Measurements from ENCODE around the gene ANO2. TPM values are rescaled to one million over a fixed set of nuclear protein-coding genes. Genes with fewer than 3 reads are reported as not detected.
"Not testable (repeated sequence)": the region's sequence is repeated elsewhere in the genome, so short reads cannot be mapped to it uniquely, and the experiment has no call there.

ANO2 gene
- total RNA-seq, 4 donors from 2014 or later = 2.0 to 9.8 (median 4.9) TPM

- DNase-seq = no peak
- H3K4me3 ChIP-seq = no peak overlapping the region
- no peaks in the 10 kb centered on the region for H3K9me3 ChIP-seq
- peaks cover 0 to 2% (median 0%) of the 10 kb centered on the region in 3 donors for H3K27me3 ChIP-seq
- intact Hi-C loops (cut with DNase I; ENCODE audit: low total_unique reads) (no loop called here), in situ Hi-C loops (cut with MboI; ENCODE audit: low sequenced_read_pairs in 4 of 4) (no loop called here)
- ATAC-seq = no peak
- TF ChIP-seq, protein P1, sequence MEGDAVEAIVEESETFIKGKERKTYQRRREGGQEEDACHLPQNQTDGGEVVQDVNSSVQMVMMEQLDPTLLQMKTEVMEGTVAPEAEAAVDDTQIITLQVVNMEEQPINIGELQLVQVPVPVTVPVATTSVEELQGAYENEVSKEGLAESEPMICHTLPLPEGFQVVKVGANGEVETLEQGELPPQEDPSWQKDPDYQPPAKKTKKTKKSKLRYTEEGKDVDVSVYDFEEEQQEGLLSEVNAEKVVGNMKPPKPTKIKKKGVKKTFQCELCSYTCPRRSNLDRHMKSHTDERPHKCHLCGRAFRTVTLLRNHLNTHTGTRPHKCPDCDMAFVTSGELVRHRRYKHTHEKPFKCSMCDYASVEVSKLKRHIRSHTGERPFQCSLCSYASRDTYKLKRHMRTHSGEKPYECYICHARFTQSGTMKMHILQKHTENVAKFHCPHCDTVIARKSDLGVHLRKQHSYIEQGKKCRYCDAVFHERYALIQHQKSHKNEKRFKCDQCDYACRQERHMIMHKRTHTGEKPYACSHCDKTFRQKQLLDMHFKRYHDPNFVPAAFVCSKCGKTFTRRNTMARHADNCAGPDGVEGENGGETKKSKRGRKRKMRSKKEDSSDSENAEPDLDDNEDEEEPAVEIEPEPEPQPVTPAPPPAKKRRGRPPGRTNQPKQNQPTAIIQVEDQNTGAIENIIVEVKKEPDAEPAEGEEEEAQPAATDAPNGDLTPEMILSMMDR (IDR thresholded peaks at IDR 0.05 in 4 of 5, conservative IDR thresholded peaks at IDR 0.05 in 1 of 5) = no peak
- TF ChIP-seq POLR2A (IDR thresholded peaks at IDR 0.05) = no peak
- H3K36me3 ChIP-seq = no peaks in the 10 kb centered on the region
- H3K4me1 ChIP-seq = no peaks in the 10 kb centered on the region
- H3K27ac ChIP-seq = no peak overlapping the region
Measured at GRCh38 chr12:5682581-5682980, 262.5 kb downstream of the ANO2 start.

GRCh38 chr12:5678176-5678575 lies 266.9 kb downstream of the ANO2 start:
- DNase-seq (no peak), ATAC-seq (no peak)
- in situ Hi-C loops (cut with MboI; ENCODE audit: low sequenced_read_pairs in 4 of 4) = no loop called here
- Histone ChIP-seq H3K4me3 (no peak overlapping the region), H3K27me3 (peaks cover 0 to 2% (median 0%) of the 10 kb centered on the region in 3 donors), H3K27ac (no peak overlapping the region), H3K9me3 (no peaks in the 10 kb centered on the region), H3K4me1 (no peaks in the 10 kb centered on the region), H3K36me3 (no peaks in the 10 kb centered on the region)
- intact Hi-C loops (cut with DNase I; ENCODE audit: low total_unique reads) = no loop called here
- TF ChIP-seq, protein P1 (IDR thresholded peaks at IDR 0.05 in 4 of 5, conservative IDR thresholded peaks at IDR 0.05 in 1 of 5) = no peak
- TF ChIP-seq POLR2A (IDR thresholded peaks at IDR 0.05) = no peak

- intact Hi-C loops (cut with DNase I; ENCODE audit: low total_unique reads); H3K27ac ChIP-seq; H3K4me3 ChIP-seq; H3K27me3 ChIP-seq; H3K4me1 ChIP-seq; H3K9me3 ChIP-seq; in situ Hi-C loops (cut with MboI; ENCODE audit: low sequenced_read_pairs in 4 of 4); H3K36me3 ChIP-seq; DNase-seq; ATAC-seq: not testable (repeated sequence)
Measured at GRCh38 chr12:5669624-5670023, 275.4 kb downstream of the ANO2 start.

DNA sequence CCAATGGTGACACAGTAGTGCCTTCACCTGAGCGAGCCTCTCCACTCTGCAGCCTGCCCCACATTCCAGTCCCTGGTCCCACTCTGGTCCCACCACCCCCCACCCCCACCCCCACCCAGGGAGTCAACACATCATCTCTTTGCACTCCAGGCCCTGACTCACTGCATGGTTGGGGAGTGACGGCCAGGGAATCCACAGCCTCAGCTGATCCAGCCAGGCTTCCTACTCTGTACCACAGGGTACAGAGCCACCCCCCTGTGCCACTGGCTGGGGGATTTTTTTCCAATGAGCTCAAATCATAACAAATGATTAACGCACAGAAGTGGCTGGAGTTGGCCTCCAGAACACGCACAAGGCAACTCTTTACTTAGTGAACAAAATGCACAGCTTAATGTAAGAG lies 279.4 kb downstream of the ANO2 start:
- in situ Hi-C loops (cut with MboI; ENCODE audit: low sequenced_read_pairs in 4 of 4) (no loop called here), intact Hi-C loops (cut with DNase I; ENCODE audit: low total_unique reads) (no loop called here)
- Histone ChIP-seq H3K36me3 (no peaks in the 10 kb centered on the region), H3K27ac (no peak overlapping the region), H3K9me3 (no peaks in the 10 kb centered on the region), H3K4me1 (no peaks in the 10 kb centered on the region), H3K27me3 (no peaks in the 10 kb centered on the region), H3K4me3 (no peak overlapping the region)
- TF ChIP-seq, protein P1 (IDR thresholded peaks at IDR 0.05 in 4 of 5, conservative IDR thresholded peaks at IDR 0.05 in 1 of 5) = no peak
- no peak for TF ChIP-seq POLR2A (IDR thresholded peaks at IDR 0.05)
- DNase-seq (no peak), ATAC-seq (no peak)

GRCh38 chr12:5661811-5662210 lies 283.2 kb downstream of the ANO2 start:
- no peaks in the 10 kb centered on the region for H3K36me3 ChIP-seq
- no peaks in the 10 kb centered on the region for H3K27me3 ChIP-seq
- in situ Hi-C loops (cut with MboI; ENCODE audit: low sequenced_read_pairs in 4 of 4) = no loop called here
- no peak for DNase-seq
- ATAC-seq = no peak
- no peak overlapping the region for H3K27ac ChIP-seq
- H3K4me3 ChIP-seq = no peak overlapping the region
- H3K9me3 ChIP-seq = no peaks in the 10 kb centered on the region
- intact Hi-C loops (cut with DNase I; ENCODE audit: low total_unique reads) = no loop called here
- TF ChIP-seq POLR2A (IDR thresholded peaks at IDR 0.05) = no peak
- TF ChIP-seq, protein P1 (IDR thresholded peaks at IDR 0.05 in 4 of 5, conservative IDR thresholded peaks at IDR 0.05 in 1 of 5) = no peak
- H3K4me1 ChIP-seq = no peaks in the 10 kb centered on the region
